GM23338 (cell line): ENCODE results near the gene WHAMM.

Experiments used
- CREB1 ChIP-seq: fragments of 250-450 bp; sonication (Bioruptor Pico); IDR thresholded peaks from 2 replicates; pipeline ENCODE4 v1.5.0; 2020; ENCODE audit warnings: low read depth, mild to moderate bottlenecking, moderate library complexity
- ETS1 ChIP-seq: IDR thresholded peaks from 2 replicates; pipeline ENCODE4 v1.6.1; 2016; ENCODE audit warnings: antibody characterized with exemption
- EZH2 ChIP-seq: fragments of 200-600 bp; sonication (generic); IDR thresholded peaks from one replicate; pipeline ENCODE4 v1.8.0; 2017; ENCODE audit warnings: antibody characterized with exemption, mild to moderate bottlenecking, low read depth; ENCODE audit not compliant: unreplicated experiment
- EZH2phosphoT487 ChIP-seq: fragments of 200-600 bp; sonication (generic); IDR thresholded peaks from one replicate; pipeline ENCODE4 v1.8.1; 2018; ENCODE audit warnings: antibody characterized with exemption; ENCODE audit not compliant: unreplicated experiment
- JUNB ChIP-seq: IDR thresholded peaks from one replicate; pipeline ENCODE4 v1.6.1; 2016; ENCODE audit warnings: antibody characterized with exemption; ENCODE audit not compliant: unreplicated experiment
- NANOG ChIP-seq: IDR thresholded peaks from 2 replicates; pipeline ENCODE4 v1.6.1; 2016; ENCODE audit warnings: antibody characterized with exemption, borderline replicate concordance
- POLR2AphosphoS5 ChIP-seq: IDR thresholded peaks from 2 replicates; pipeline ENCODE4 v1.6.1; 2016; ENCODE audit warnings: antibody characterized with exemption, low read depth
- ZNF114 ChIP-seq: fragments of 250-450 bp; sonication (Bioruptor Pico); IDR thresholded peaks from 2 replicates; pipeline ENCODE4 v1.5.0; 2020; ENCODE audit warnings: mild to moderate bottlenecking, moderate library complexity
- ZNF331 ChIP-seq: fragments of 250-450 bp; sonication (Bioruptor Pico); IDR thresholded peaks from 2 replicates; pipeline ENCODE4 v1.5.0; 2020; ENCODE audit warnings: low read depth, mild to moderate bottlenecking, moderate library complexity
- TF ChIP-seq, protein P1 (sequence below), 2 experiments: fragments of 200-600 bp in 1 of 2; sonication (generic) in 1 of 2; conservative IDR thresholded peaks; 2 replicates each; pipeline versions ENCODE4 v1.5.1 to v1.6.1; 2016 to 2017; ENCODE audit warnings: antibody characterized with exemption in 2 of 2, low read depth in 2 of 2, mild to moderate bottlenecking in 2 of 2, moderate library complexity in 1 of 2
- TF ChIP-seq, protein P2 (sequence below): IDR thresholded peaks from one replicate; pipeline ENCODE4 v1.6.1; 2018; ENCODE audit warnings: antibody characterized with exemption; ENCODE audit not compliant: unreplicated experiment

GRCh38 chr15:82828075-82828474, 18.6 kb downstream of the WHAMM start:
- TF ChIP-seq, protein P1, sequence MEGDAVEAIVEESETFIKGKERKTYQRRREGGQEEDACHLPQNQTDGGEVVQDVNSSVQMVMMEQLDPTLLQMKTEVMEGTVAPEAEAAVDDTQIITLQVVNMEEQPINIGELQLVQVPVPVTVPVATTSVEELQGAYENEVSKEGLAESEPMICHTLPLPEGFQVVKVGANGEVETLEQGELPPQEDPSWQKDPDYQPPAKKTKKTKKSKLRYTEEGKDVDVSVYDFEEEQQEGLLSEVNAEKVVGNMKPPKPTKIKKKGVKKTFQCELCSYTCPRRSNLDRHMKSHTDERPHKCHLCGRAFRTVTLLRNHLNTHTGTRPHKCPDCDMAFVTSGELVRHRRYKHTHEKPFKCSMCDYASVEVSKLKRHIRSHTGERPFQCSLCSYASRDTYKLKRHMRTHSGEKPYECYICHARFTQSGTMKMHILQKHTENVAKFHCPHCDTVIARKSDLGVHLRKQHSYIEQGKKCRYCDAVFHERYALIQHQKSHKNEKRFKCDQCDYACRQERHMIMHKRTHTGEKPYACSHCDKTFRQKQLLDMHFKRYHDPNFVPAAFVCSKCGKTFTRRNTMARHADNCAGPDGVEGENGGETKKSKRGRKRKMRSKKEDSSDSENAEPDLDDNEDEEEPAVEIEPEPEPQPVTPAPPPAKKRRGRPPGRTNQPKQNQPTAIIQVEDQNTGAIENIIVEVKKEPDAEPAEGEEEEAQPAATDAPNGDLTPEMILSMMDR (conservative IDR thresholded peaks at IDR 0.05; ENCODE audit: low read depth in 2 of 2): no peak
- no peak for TF ChIP-seq EZH2phosphoT487
- no peak for TF ChIP-seq EZH2
- no peak for TF ChIP-seq POLR2AphosphoS5
- TF ChIP-seq, protein P2, sequence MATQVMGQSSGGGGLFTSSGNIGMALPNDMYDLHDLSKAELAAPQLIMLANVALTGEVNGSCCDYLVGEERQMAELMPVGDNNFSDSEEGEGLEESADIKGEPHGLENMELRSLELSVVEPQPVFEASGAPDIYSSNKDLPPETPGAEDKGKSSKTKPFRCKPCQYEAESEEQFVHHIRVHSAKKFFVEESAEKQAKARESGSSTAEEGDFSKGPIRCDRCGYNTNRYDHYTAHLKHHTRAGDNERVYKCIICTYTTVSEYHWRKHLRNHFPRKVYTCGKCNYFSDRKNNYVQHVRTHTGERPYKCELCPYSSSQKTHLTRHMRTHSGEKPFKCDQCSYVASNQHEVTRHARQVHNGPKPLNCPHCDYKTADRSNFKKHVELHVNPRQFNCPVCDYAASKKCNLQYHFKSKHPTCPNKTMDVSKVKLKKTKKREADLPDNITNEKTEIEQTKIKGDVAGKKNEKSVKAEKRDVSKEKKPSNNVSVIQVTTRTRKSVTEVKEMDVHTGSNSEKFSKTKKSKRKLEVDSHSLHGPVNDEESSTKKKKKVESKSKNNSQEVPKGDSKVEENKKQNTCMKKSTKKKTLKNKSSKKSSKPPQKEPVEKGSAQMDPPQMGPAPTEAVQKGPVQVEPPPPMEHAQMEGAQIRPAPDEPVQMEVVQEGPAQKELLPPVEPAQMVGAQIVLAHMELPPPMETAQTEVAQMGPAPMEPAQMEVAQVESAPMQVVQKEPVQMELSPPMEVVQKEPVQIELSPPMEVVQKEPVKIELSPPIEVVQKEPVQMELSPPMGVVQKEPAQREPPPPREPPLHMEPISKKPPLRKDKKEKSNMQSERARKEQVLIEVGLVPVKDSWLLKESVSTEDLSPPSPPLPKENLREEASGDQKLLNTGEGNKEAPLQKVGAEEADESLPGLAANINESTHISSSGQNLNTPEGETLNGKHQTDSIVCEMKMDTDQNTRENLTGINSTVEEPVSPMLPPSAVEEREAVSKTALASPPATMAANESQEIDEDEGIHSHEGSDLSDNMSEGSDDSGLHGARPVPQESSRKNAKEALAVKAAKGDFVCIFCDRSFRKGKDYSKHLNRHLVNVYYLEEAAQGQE: no peak
- no peak for TF ChIP-seq JUNB
- TF ChIP-seq CREB1 (CRISPR knock-in tag): no peak
- no peak for TF ChIP-seq ETS1
- TF ChIP-seq ZNF114 (CRISPR knock-in tag): no peak
- no peak for TF ChIP-seq NANOG
- TF ChIP-seq ZNF331: no peak
